ENCODE measurements around the gene ATP6V0C. TPM values are rescaled to one million over a fixed set of nuclear protein-coding genes. Genes with fewer than 3 reads are reported as not detected.
A peak's percentile ranks its signal among the peaks of the same experiment; 100 is the strongest.
"Not testable (repeated sequence)": the region's sequence is repeated elsewhere in the genome, so short reads cannot be mapped to it uniquely, and the experiment has no call there.

Gene ATP6V0C
- total RNA-seq, 2 donors from 2014 or later, result 98.5 to 128 TPM

DNA sequence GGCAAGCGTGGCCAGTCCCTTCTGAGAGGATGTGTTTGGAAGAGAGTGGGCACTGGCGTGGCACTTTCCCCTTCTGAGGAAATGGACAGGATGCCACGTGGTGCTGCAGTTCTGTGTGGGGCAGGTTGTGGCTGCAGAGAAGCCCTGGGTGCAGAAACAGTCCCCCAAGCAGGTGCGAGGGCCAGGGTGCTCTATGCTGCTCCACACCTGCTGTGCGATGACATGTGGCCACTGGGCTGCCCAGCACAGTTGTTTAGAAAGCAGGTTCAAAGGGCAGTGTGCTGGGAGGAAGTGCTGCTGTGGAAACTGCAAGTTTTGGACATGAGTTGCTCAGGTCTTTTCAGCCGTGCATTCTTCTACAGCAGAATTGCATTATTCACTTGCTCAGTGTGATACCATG, 27.7 kb downstream of the ATP6V0C start:
- H3K9me3 Mint-ChIP-seq; ATAC-seq (replicated peaks); H3K27me3 Mint-ChIP-seq: not testable (repeated sequence)
- H3K4me3 Mint-ChIP-seq, result peak overlapping the region; percentile 89
- H3K36me3 Mint-ChIP-seq (ENCODE audit: low read depth), result peaks cover 47% of the 10 kb centered on the region
- peak overlapping the region; percentile 82 for H3K27ac Mint-ChIP-seq
- H3K4me1 Mint-ChIP-seq, result peaks cover 20% of the 10 kb centered on the region

DNA sequence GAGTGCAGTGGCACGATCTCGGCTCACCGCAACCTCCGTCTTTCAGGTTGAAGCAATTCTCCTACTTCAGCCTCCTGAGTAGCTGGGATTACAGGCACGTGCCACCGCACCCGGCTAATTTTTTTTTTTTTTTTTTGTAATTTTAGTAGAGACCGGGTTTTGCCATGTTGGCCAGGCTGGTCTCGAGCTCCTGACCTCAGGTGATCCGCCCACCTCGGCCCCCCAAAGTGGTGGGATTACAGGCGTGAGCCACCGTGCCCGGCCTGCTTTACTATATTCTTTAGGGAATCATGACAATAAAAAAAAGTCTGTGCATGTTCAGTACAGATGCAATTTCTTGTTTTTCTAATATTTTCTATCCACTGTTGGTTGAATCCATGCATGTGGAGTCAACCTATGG, 30.0 kb downstream of the ATP6V0C start:
- H3K4me3 Mint-ChIP-seq; ATAC-seq (replicated peaks); H3K27ac Mint-ChIP-seq: not testable (repeated sequence)

DNA sequence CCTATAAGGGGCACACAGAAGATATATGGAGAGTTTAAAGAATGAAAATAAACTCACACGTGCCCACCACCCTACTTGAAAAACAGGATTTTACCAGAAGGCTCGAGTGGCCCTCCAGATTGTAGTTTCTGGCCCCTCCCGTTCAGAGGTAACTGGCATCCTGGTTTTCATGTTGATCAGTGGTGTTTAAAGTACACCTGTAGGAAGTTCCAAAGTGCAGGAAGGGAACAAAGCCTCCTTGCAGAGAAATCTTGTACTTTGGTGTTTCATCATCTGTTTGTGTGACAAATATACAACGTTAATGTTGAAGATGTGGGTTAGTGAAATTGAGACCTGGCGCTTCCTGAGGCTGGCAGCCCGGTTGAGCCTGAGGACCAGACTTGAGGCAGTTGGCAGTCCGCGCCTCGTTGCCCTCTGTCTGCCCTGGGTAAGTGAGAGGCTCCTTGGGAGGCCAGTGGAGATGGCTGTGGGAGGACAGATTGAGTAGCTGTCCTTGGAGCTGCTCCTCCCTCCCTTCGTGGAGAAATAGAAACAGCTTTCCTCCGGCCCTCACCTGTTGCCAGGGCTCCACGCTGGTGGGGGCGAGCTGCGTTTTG, 36.6 kb downstream of the ATP6V0C start:
- H3K36me3 Mint-ChIP-seq (ENCODE audit: low read depth); ATAC-seq (replicated peaks); H3K9me3 Mint-ChIP-seq; H3K4me1 Mint-ChIP-seq; H3K27me3 Mint-ChIP-seq; H3K4me3 Mint-ChIP-seq; H3K27ac Mint-ChIP-seq: not testable (repeated sequence)

More for the DNA sequence above, 30.0 kb downstream of the ATP6V0C start:
- peaks cover 43% of the 10 kb centered on the region for H3K36me3 Mint-ChIP-seq (ENCODE audit: low read depth)
- peaks cover 16% of the 10 kb centered on the region for H3K4me1 Mint-ChIP-seq
- not testable (repeated sequence) for H3K9me3 Mint-ChIP-seq, H3K27me3 Mint-ChIP-seq

DNA sequence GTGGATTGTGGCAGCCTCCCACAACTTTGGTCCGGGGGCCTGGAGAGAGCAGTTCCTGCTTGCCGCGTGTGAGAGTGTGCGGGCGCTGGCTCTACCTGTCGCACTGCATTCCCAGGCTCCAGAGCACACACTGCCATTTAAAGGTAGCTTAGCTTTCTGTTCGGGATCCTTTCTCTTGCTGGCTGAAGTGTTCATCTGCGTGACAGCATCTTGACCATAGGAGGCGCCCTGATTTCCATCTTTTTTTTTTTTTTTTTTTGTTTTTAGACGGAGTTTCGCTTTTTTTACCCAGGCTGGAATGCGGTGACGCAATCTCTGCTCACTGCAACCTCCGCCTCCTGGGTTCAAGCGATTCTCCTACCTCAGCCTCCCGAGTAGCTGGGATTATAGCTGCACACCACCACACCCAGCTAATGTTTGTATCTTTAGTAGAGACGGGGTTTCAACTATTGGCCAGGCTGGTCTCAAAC, 37.7 kb downstream of the ATP6V0C start:
- not testable (repeated sequence) for H3K27me3 Mint-ChIP-seq; ATAC-seq (replicated peaks); H3K4me1 Mint-ChIP-seq; H3K9me3 Mint-ChIP-seq; H3K36me3 Mint-ChIP-seq (ENCODE audit: low read depth); H3K4me3 Mint-ChIP-seq; H3K27ac Mint-ChIP-seq

DNA sequence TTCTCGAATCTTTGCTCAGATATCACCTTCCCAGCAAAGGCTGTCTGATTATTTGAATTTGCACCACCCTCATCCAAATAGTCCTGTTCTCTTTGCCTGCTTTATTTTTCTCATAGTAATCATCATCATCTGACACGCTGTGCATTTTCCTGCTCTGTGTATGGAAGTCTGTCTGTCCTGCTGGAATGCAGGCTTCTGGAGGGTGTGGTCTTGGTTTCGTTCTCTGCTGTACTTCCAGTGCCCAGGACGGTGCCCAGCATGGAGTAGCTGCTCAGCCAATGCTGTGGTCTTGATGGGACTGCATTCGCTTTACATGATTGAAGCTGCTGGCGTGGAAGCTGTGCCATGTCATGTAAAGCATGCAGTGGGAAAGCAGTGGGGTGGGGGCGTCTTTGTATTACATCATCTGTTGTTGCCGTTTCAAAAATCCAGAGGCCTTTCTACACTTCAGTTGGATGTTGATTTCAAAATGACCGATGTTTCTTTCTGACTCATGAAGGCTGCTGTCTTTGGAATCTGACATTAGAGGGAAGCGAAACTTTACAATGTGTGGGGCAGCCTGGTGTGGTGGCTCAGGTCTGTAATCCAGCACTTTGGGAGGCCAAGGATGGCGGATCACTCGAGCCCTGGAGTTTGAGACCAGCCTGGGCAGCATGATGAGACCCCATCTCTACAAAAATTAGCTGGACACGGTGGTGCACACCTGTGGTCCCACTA, 41.1 kb downstream of the ATP6V0C start:
- H3K27ac Mint-ChIP-seq; H3K27me3 Mint-ChIP-seq; H3K4me1 Mint-ChIP-seq; H3K9me3 Mint-ChIP-seq; H3K4me3 Mint-ChIP-seq; H3K36me3 Mint-ChIP-seq (ENCODE audit: low read depth): not testable (repeated sequence)
- peak; percentile 87 for ATAC-seq (replicated peaks)

DNA sequence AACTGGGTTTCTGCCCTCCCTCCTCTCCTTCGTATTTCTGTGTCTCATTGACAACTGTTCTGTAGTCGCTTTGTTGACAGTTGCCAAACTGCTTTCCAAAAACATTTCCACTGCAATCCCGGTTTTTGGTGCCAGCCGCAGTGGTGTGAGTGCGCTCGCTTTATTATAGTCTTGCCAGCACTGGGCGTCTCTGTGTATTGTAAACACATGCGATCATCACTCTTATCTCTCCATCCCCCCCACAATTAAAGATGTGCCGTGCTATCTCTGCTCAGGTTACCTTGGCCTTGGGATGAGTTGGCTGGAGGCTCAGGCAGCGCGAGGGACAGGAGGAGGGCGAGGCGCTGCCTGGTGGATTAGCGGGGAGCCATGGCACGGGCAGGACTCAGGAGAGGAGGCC, 43.4 kb downstream of the ATP6V0C start:
- H3K27me3 Mint-ChIP-seq; H3K36me3 Mint-ChIP-seq (ENCODE audit: low read depth); H3K9me3 Mint-ChIP-seq; H3K4me3 Mint-ChIP-seq; H3K4me1 Mint-ChIP-seq; ATAC-seq (replicated peaks); H3K27ac Mint-ChIP-seq: not testable (repeated sequence)

DNA sequence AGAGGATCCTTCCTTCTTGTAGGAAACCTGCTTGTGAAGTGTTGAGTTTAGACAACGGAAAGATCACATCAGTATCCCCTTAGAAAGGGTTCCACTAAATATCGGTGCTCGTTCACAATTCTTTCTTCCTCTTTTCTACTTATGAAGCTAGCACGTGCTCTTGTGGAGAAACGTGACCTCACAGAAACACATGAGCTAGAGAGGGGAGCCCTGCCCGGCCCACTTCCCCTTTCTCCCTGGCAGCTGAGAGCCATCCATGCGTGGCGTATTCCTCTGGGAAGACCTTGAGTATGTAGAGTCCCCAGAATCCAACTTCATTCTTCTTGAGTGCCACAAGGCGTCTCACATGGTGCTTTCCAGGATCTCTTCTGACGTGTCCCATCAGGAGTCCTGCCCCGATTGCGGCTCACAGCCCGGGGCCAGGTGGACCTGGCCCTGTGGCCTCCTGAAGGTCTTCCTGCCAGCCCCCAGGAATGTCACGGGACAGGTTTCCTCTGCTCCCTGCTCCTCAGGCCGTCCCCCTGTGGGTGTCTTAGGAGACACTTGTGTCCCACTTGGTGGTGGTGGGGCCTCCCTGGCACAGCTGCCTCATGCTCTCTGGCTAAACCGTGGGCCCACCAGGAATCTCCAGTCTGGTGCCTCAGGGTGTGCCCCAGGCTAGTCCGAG, 46.5 kb downstream of the ATP6V0C start:
- H3K27ac Mint-ChIP-seq; H3K9me3 Mint-ChIP-seq; H3K4me1 Mint-ChIP-seq; H3K36me3 Mint-ChIP-seq (ENCODE audit: low read depth); ATAC-seq (replicated peaks); H3K27me3 Mint-ChIP-seq; H3K4me3 Mint-ChIP-seq: not testable (repeated sequence)

DNA sequence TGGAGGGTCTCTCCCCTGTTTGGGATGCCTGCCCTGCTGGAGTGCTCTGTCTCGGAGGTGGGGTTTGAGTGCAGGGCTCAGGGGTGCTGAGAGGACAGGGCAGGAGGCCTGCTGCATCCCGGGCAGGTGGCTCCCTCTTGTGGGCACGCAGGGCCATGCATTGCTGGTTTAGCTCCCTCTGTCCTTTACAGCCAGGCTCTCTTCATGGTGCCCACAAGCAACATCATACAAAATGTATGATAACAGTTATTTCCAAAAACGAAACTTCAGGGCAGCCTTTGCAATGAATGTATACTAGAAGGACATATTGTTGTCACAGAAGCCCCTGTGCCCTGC, 47.0 kb downstream of the ATP6V0C start:
- H3K36me3 Mint-ChIP-seq (ENCODE audit: low read depth); H3K27me3 Mint-ChIP-seq; H3K9me3 Mint-ChIP-seq; H3K4me1 Mint-ChIP-seq; H3K4me3 Mint-ChIP-seq; H3K27ac Mint-ChIP-seq: not testable (repeated sequence)
- peak; percentile 97 for ATAC-seq (replicated peaks)

DNA sequence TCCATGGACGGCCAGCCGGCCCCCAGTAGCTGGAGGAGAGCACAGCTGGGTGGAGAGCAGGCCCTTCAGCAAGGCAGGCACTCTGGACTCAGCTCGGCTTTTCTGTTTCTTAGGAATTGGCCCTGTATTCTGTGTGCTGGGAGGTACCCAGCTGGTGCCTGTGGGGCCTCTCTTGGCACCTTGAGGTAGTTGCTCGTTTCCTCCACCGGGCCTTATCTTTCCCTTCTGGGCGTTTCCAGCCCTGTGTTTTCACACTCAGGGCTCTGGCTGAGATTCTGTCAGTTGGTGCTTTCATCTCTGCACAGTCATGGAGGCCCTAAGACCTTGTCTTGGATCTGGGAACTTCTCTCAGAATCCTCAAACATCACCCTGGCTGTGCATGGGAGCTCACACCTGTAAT, 53.8 kb downstream of the ATP6V0C start:
- H3K27ac Mint-ChIP-seq; H3K4me1 Mint-ChIP-seq; H3K27me3 Mint-ChIP-seq; H3K4me3 Mint-ChIP-seq; H3K9me3 Mint-ChIP-seq; H3K36me3 Mint-ChIP-seq (ENCODE audit: low read depth); ATAC-seq (replicated peaks): not testable (repeated sequence)

DNA sequence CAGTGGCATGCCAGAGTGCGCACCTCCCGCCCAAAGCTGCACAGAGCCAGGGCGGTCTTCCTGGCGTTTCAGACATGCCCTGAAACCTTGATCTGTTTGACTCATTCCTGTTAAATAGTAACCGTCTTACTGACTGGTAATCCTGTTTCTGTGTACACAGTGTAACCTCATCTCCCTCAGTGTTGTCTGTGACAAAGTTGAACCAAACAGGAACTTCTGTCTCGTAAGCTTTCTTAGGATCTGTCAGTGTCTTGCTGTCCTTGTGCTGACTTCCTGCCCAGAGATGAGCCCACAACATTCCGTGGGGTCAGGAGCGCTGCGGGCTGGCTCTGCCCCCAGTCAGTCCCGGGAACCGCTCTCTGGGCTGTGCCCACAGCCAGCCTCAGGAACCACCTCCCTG, 54.8 kb downstream of the ATP6V0C start:
- H3K4me1 Mint-ChIP-seq; H3K4me3 Mint-ChIP-seq; H3K27me3 Mint-ChIP-seq; H3K27ac Mint-ChIP-seq; ATAC-seq (replicated peaks); H3K9me3 Mint-ChIP-seq; H3K36me3 Mint-ChIP-seq (ENCODE audit: low read depth): not testable (repeated sequence)

Other genes with a start within 250 kb of the ATP6V0C start
- 100 to 1,000 TPM; 205 to 314 TPM for gene RNPS1, start 245.8 kb upstream of the ATP6V0C start, total RNA-seq
- gene ABCA3, start 173.2 kb upstream of the ATP6V0C start, total RNA-seq, result 1 to 10 TPM; 4.7 to 5.2 TPM
- gene CCNF, start 84.5 kb upstream of the ATP6V0C start, total RNA-seq, result 10 to 100 TPM; 59.6 to 64.5 TPM
- 10 to 100 TPM; 14.8 to 19.7 TPM for gene TEDC2, start 53.8 kb upstream of the ATP6V0C start, total RNA-seq
- gene NTN3, start 42.7 kb upstream of the ATP6V0C start, total RNA-seq, result under 1 TPM in 1 of 2 donors, not detected in 1; 0.21 TPM
- gene TBC1D24, start 38.8 kb upstream of the ATP6V0C start, total RNA-seq, result 10 to 100 TPM; 10.8 to 16.1 TPM
- 10 to 100 TPM; 39.6 to 54.5 TPM for gene AMDHD2, start 6.4 kb downstream of the ATP6V0C start, total RNA-seq
- not detected for gene CEMP1, start 17.5 kb downstream of the ATP6V0C start, total RNA-seq
- gene PDPK1, start 24.1 kb downstream of the ATP6V0C start, total RNA-seq, result 10 to 100 TPM; 52.1 to 67.7 TPM
- gene KCTD5, start 168.6 kb downstream of the ATP6V0C start, total RNA-seq, result 10 to 100 TPM; 42.2 to 79.1 TPM
- 1 to 10 TPM; 2.2 to 2.9 TPM for gene PRSS27, start 206.3 kb downstream of the ATP6V0C start, total RNA-seq
- 100 to 1,000 TPM; 553 to 810 TPM for gene SRRM2, start 238.7 kb downstream of the ATP6V0C start, total RNA-seq